Measurements from ENCODE around the gene PPP6R1. TPM values are rescaled to one million over a fixed set of nuclear protein-coding genes. Genes with fewer than 3 reads are reported as not detected.

The PPP6R1 gene
- polyA plus RNA-seq, 1 donor, result 65.1 TPM

- Histone ChIP-seq H3K36me3 (ENCODE audit: control insufficient read depth, insufficient read depth, low read length) (peaks cover 19% of the 10 kb centered on the region), H3K4me3 (ENCODE audit: low read length) (peak within 1 kb of the TSS; percentile 80), H3K27me3 (ENCODE audit: control insufficient read depth, insufficient read depth, low read length) (peaks cover 3% of the 10 kb centered on the region), H3K27ac (ENCODE audit: low read length) (peak within 1 kb of the TSS; percentile 52), H3K9me3 (ENCODE audit: control insufficient read depth, low read depth, low read length) (no peaks in the 10 kb centered on the region), H3K4me1 (ENCODE audit: control insufficient read depth, insufficient read depth, low read length) (peaks cover 18% of the 10 kb centered on the region)
- no CpG with 5 or more reads among the region's 52 CpGs for WGBS (ENCODE audit: insufficient coverage, low lambda C conversion rate)
- DNase-seq, result peak; percentile 96 to 98
Measured at GRCh38 chr19:55279770-55280643, 21.2 kb upstream of the PPP6R1 start, which contains the start of gene HSPBP1. HSPBP1 (minus strand) TSS chr19:55280110; CDS start chr19:55279608, 502 bp downstream.

DNA sequence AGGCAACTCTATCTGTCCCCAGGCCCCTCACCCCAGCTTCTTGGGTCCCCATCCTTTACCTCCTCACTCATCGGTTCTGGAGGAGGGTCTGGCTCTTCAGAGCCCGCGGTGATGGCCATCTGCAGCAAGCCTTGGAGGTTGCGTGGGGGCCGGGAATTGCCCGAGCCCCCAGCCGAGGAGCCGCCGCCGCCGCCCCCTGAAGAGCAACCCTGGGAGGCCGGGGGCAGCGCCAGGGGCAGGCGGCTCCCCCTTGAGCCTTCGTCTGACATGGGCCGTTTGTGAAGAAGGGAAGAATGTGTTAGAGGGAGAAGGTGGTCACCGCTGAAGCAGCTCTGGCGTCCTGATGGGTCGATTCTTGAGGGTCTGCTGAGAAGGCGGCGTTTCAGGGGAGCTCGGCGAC is 20.5 kb upstream of the PPP6R1 start:
- peaks cover 3% of the 10 kb centered on the region for H3K27me3 ChIP-seq (ENCODE audit: control insufficient read depth, insufficient read depth, low read length)
- H3K4me3 ChIP-seq (ENCODE audit: low read length), result peak overlapping the region; percentile 80
- no CpG with 5 or more reads among the region's 23 CpGs for WGBS (ENCODE audit: insufficient coverage, low lambda C conversion rate)
- DNase-seq, result no peak
- peak overlapping the region; percentile 52 for H3K27ac ChIP-seq (ENCODE audit: low read length)
- H3K9me3 ChIP-seq (ENCODE audit: control insufficient read depth, low read depth, low read length), result no peaks in the 10 kb centered on the region
- peaks cover 24% of the 10 kb centered on the region for H3K36me3 ChIP-seq (ENCODE audit: control insufficient read depth, insufficient read depth, low read length)
- peaks cover 18% of the 10 kb centered on the region for H3K4me1 ChIP-seq (ENCODE audit: control insufficient read depth, insufficient read depth, low read length)

DNA sequence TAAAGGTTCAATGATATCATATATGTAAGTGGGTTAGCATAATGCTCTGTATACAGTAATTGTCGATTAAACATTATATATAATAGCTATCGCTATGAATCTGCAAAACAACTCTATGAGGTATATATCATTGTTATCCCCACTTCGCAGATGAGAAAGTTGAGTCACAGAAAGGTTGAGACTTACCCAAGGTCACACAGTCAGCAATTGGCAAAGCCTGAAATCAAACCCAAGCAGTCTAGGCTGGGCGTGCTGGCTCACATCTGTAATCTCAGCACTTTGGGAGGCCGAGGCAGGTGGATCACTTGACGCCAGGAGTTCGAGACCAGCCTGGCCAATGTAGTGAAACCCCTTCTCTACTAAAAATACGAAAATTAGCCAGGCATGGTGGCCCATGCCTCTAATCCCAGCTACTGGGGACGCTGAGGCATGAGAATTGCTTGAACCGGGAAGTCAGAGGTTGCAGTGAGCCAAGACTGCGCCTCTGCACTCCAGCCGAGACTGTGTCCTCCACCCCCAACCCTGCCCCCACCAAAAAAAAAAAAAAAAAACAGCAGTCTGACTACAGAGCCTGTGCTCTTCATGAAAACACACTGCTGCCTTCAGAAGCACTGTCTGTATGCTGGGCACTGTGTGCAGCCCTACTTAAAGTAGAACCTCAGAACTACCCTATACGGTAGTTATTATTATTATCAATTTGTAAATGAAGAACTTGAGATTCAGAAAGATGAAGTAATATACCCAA is 19.7 kb upstream of the PPP6R1 start:
- peaks cover 18% of the 10 kb centered on the region for H3K4me1 ChIP-seq (ENCODE audit: control insufficient read depth, insufficient read depth, low read length)
- H3K4me3 ChIP-seq (ENCODE audit: low read length), result peak overlapping the region; percentile 80
- H3K27me3 ChIP-seq (ENCODE audit: control insufficient read depth, insufficient read depth, low read length), result peaks cover 2% of the 10 kb centered on the region
- H3K9me3 ChIP-seq (ENCODE audit: control insufficient read depth, low read depth, low read length), result no peaks in the 10 kb centered on the region
- no peak for DNase-seq
- no peak overlapping the region for H3K27ac ChIP-seq (ENCODE audit: low read length)
- WGBS (ENCODE audit: insufficient coverage, low lambda C conversion rate), result 100% methylated on average over 1 of the region's 13 CpGs
- H3K36me3 ChIP-seq (ENCODE audit: control insufficient read depth, insufficient read depth, low read length), result peaks cover 31% of the 10 kb centered on the region

DNA sequence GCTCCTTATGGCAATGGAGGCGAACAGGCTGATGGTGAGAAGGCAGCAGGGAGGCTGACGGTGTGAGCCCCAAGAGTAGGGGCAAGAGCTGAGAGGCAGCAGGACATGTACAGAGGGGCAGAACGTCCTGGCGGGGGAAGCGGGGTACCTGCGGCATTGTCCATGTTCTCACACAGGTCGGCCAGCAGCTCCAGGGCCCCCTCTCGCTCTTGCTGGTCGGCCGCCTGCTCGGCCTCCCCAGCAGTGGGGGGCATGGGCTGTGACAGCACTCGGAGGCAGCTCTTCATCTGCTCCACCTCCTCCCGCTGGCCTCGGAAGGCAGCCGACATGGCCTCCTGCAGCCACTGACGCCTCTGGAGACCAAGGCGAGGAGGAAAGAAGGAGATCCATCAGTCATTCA is 18.7 kb upstream of the PPP6R1 start:
- WGBS (ENCODE audit: insufficient coverage, low lambda C conversion rate), result no CpG with 5 or more reads among the region's 17 CpGs
- no peak for DNase-seq
- Histone ChIP-seq H3K4me3 (ENCODE audit: low read length) (no peak overlapping the region), H3K36me3 (ENCODE audit: control insufficient read depth, insufficient read depth, low read length) (peaks cover 34% of the 10 kb centered on the region), H3K27ac (ENCODE audit: low read length) (no peak overlapping the region), H3K27me3 (ENCODE audit: control insufficient read depth, insufficient read depth, low read length) (no peaks in the 10 kb centered on the region), H3K4me1 (ENCODE audit: control insufficient read depth, insufficient read depth, low read length) (peaks cover 18% of the 10 kb centered on the region), H3K9me3 (ENCODE audit: control insufficient read depth, low read depth, low read length) (no peaks in the 10 kb centered on the region)

DNA sequence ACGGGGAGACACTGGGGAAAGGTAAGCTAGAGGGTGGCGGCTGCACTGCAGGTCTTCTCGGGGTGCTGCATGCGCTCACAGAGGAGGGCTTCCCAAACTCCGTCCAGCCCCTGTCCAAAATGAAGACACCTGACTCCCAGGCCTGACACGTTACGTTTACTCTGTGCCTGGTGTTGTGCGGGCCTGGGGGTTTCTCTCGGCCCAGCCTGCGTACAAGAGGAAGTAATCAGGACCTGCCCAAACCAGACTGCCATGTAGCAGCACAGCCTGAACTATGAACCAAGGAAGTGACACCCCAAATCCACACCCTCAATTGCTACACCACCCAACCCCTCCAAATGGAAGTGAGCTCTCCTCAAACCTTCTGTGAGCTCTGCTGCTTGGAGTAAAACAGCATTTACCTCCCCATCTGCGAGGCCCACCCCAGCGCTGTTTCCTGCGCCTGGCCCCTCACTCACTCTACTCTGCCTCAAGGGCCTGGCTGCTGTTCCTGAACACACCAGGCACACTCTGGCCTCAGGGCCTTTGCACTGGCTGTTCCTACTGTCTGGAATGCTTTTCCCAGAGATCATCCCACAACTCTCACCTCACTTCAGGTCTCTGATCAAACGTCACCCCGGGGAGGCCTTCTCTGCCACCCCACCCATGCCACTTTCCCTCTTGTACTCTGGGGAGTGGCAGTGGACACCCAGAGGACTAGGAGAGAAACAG is 18.1 kb upstream of the PPP6R1 start:
- Histone ChIP-seq H3K36me3 (ENCODE audit: control insufficient read depth, insufficient read depth, low read length) (peaks cover 39% of the 10 kb centered on the region), H3K9me3 (ENCODE audit: control insufficient read depth, low read depth, low read length) (no peaks in the 10 kb centered on the region), H3K27ac (ENCODE audit: low read length) (no peak overlapping the region), H3K4me1 (ENCODE audit: control insufficient read depth, insufficient read depth, low read length) (peaks cover 18% of the 10 kb centered on the region), H3K4me3 (ENCODE audit: low read length) (no peak overlapping the region), H3K27me3 (ENCODE audit: control insufficient read depth, insufficient read depth, low read length) (no peaks in the 10 kb centered on the region)
- WGBS (ENCODE audit: insufficient coverage, low lambda C conversion rate), result no CpG with 5 or more reads among the region's 15 CpGs
- no peak for DNase-seq

GRCh38 chr19:55275851-55276719 is 17.3 kb upstream of the PPP6R1 start:
- Histone ChIP-seq H3K36me3 (ENCODE audit: control insufficient read depth, insufficient read depth, low read length) (peaks cover 39% of the 10 kb centered on the region), H3K4me1 (ENCODE audit: control insufficient read depth, insufficient read depth, low read length) (peaks cover 12% of the 10 kb centered on the region), H3K9me3 (ENCODE audit: control insufficient read depth, low read depth, low read length) (no peaks in the 10 kb centered on the region), H3K4me3 (ENCODE audit: low read length) (no peak overlapping the region), H3K27me3 (ENCODE audit: control insufficient read depth, insufficient read depth, low read length) (no peaks in the 10 kb centered on the region), H3K27ac (ENCODE audit: low read length) (no peak overlapping the region)
- WGBS (ENCODE audit: insufficient coverage, low lambda C conversion rate), result 83% methylated on average over 1 of the region's 17 CpGs
- DNase-seq, result no peak

GRCh38 chr19:55273978-55274707 is 15.3 kb upstream of the PPP6R1 start:
- Histone ChIP-seq H3K27me3 (ENCODE audit: control insufficient read depth, insufficient read depth, low read length) (no peaks in the 10 kb centered on the region), H3K4me1 (ENCODE audit: control insufficient read depth, insufficient read depth, low read length) (peaks cover 4% of the 10 kb centered on the region), H3K36me3 (ENCODE audit: control insufficient read depth, insufficient read depth, low read length) (peaks cover 39% of the 10 kb centered on the region), H3K4me3 (ENCODE audit: low read length) (no peak overlapping the region), H3K9me3 (ENCODE audit: control insufficient read depth, low read depth, low read length) (no peaks in the 10 kb centered on the region), H3K27ac (ENCODE audit: low read length) (no peak overlapping the region)
- DNase-seq, result no peak
- WGBS (ENCODE audit: insufficient coverage, low lambda C conversion rate), result no CpG with 5 or more reads among the region's 36 CpGs

DNA sequence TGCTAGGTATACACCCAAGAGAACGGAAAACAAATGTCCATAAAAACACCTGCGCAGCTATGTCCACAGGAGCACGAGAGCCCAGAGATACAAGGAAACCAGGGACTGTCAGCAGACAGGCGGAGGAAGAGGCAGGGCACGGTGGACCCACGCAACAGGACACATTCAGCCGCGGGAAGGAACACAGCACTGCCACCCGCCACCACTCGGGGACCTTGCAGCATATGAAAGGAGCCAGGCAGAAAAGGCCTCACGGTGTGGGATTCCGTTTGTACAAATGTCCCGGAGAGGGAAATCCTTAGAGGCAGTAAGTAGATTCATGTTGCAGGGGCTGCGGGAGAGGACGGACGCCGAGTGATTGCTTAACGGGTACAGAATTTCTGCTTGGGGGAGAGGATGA is 13.3 kb upstream of the PPP6R1 start:
- Histone ChIP-seq H3K4me3 (ENCODE audit: low read length) (no peak overlapping the region), H3K27ac (ENCODE audit: low read length) (no peak overlapping the region), H3K27me3 (ENCODE audit: control insufficient read depth, insufficient read depth, low read length) (no peaks in the 10 kb centered on the region), H3K9me3 (ENCODE audit: control insufficient read depth, low read depth, low read length) (no peaks in the 10 kb centered on the region), H3K4me1 (ENCODE audit: control insufficient read depth, insufficient read depth, low read length) (no peaks in the 10 kb centered on the region), H3K36me3 (ENCODE audit: control insufficient read depth, insufficient read depth, low read length) (peaks cover 34% of the 10 kb centered on the region)
- DNase-seq, result no peak
- 100% methylated on average over 2 of the region's 18 CpGs for WGBS (ENCODE audit: insufficient coverage, low lambda C conversion rate)

- no peaks in the 10 kb centered on the region for H3K27me3 ChIP-seq (ENCODE audit: control insufficient read depth, insufficient read depth, low read length)
- no peak for DNase-seq
- no peaks in the 10 kb centered on the region for H3K9me3 ChIP-seq (ENCODE audit: control insufficient read depth, low read depth, low read length)
- H3K27ac ChIP-seq (ENCODE audit: low read length), result no peak overlapping the region
- H3K4me3 ChIP-seq (ENCODE audit: low read length), result no peak overlapping the region
- no peaks in the 10 kb centered on the region for H3K4me1 ChIP-seq (ENCODE audit: control insufficient read depth, insufficient read depth, low read length)
- H3K36me3 ChIP-seq (ENCODE audit: control insufficient read depth, insufficient read depth, low read length), result peaks cover 24% of the 10 kb centered on the region
- no CpG with 5 or more reads among the region's 25 CpGs for WGBS (ENCODE audit: insufficient coverage, low lambda C conversion rate)
Measured at GRCh38 chr19:55270172-55270942, 11.5 kb upstream of the PPP6R1 start.
